GM19463 (cell line): Measurements from ENCODE around the gene COL9A1.
A peak's percentile ranks its signal among the peaks of the same experiment; 100 is the strongest.
"Not testable (repeated sequence)": the region's sequence is repeated elsewhere in the genome, so short reads cannot be mapped to it uniquely, and the experiment has no call there.

Source experiments
- ATAC-seq: cut with Tn5 transposase; IDR thresholded peaks from one replicate; pipeline ENCODE4 v1.9.1; 2021; ENCODE audit warnings: mild to moderate bottlenecking, moderate library complexity; ENCODE audit not compliant: unreplicated experiment

COL9A1 gene

GRCh38 chr6:70303034-70303525, at the start of gene COL9A1:
Gene COL9A1, minus strand, starts transcription at chr6:70303084. Its CDS starts 160 bp downstream, at chr6:70302924.
- ATAC-seq, result no peak

DNA sequence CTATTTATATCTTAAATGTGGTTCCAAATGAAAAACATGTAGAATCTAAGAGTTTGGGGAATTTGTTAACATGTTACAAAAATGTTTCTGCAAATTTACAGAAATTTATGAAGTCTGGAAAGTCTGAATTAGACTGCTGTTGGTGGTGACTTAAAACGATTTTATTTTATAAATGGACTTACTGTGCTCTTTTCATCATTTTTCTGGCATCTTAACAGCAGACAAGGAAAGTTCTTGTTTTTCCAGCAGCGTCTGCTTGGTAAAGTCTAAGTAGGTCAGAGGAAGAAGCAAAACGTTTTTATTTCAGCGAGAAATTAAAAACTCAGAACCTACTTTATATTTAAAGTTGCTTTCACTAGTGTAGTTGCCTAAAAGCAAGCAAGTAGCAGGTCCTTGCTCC, 48.6 kb upstream of the COL9A1 start:
- no peak for ATAC-seq

GRCh38 chr6:70345619-70346018, 42.7 kb upstream of the COL9A1 start:
- ATAC-seq, result no peak

- ATAC-seq, result no peak
These were observed 40.4 kb upstream of the COL9A1 start for GRCh38 chr6:70343313-70343712.

DNA sequence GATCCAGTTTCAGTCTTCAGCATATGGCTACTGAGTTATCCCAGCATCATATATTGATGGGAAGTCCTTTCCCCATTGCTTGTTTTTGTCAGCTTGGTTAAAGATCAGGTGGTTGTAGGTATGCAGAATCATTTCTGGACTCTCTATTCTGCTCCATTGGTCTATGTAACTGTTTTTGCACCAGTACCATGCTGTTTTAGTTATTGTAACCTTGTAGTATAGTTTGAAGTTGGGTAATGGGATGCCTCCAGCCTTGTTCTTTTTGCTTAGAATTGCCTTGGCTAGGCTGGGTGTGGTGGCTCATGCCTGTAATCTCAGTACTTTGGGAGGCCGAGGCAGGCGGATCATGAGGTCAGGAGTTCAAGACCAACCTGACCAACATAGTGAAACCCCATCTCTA, 36.9 kb upstream of the COL9A1 start:
- ATAC-seq, result not testable (repeated sequence)

- ATAC-seq, result no peak
These were observed 35.9 kb upstream of the COL9A1 start for GRCh38 chr6:70338775-70339174.

- no peak for ATAC-seq
These were observed 34.8 kb upstream of the COL9A1 start for GRCh38 chr6:70337743-70338105.

DNA sequence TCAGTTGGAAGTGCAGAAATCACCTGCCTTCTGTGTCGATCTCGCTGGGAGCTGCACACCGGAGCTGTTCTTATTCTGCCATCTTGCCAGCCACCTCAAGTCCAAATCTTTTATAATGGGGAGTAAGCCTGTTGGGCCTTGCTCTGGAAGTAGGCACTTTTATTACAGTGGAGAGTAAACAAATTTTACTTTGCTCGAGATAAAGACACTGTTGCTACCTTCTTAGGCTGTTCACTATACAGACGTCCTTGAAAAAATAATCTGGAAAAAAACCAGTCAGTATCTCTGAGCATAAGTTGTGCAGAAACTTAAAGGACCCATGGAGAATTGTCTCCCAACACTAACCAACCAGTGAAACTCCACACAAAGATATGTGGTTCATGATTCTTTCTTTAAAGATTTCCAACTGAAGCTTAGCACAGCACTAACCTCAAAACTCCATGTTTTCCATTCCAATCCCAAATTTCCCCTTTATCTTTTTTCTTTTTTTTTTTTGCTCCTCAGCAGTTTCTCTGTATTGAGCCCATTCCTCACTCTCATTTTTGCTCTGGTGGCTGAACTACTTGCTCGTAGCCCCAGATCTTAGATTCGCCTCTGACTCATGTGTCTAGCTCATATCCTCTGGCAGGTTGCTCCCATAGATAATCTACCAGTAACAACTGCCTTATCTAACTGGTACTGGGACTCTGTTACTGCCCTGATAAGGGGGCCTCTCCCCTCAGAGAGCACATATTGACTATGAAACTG, 34.3 kb upstream of the COL9A1 start:
- ATAC-seq, result no peak

- no peak for ATAC-seq
These were observed 24.2 kb upstream of the COL9A1 start for GRCh38 chr6:70327036-70327435.

GRCh38 chr6:70325009-70325408, 22.1 kb upstream of the COL9A1 start:
- no peak for ATAC-seq

DNA sequence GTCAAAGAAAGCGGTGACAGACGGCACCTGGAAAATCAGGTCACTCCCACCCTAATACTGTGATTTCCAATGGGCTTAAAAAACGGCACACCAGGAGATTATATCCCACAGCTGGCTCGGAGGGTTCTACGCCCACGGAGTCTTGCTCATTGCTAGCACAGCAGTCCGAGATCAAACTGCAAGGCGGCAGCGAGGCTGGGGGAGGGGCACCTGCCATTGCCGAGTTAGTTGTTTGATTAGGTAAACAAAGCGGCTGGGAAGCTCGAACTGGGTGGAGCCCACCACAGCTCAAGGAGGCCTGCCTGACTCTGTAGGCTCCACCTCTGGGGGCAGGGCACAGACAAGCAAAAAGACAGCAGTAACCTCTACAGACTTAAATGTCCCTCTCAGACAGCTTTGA, 14.9 kb upstream of the COL9A1 start:
- not testable (repeated sequence) for ATAC-seq

- peak; percentile 62 for ATAC-seq
These were observed 12.3 kb upstream of the COL9A1 start for GRCh38 chr6:70315079-70315751.

GRCh38 chr6:70314296-70314695, 11.4 kb upstream of the COL9A1 start:
- ATAC-seq, result no peak

GRCh38 chr6:70312165-70312745, 9.4 kb upstream of the COL9A1 start:
- no peak for ATAC-seq

- no peak for ATAC-seq
These were observed 7.3 kb upstream of the COL9A1 start for GRCh38 chr6:70310063-70310694.

GRCh38 chr6:70309243-70309642, 6.4 kb upstream of the COL9A1 start:
- no peak for ATAC-seq

DNA sequence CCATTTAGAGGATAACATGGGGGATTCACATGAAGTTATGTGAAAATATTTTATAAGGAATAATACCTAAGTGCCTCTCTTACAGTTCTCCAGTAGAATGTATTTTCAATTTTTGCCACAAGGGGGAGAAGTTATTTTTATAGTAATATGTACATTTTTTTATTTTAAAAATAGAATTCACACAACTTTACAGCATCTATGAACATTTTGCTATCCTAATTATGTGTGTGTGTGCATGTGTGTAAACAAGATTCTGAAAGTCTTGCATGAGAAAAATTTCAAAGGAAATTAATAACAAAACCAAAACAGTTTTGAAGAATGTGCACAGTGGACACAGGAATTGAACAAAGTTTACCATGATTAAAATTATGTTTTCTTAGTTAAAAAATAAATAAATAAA, 5.3 kb upstream of the COL9A1 start:
- not testable (repeated sequence) for ATAC-seq

- ATAC-seq, result no peak
These were observed 4.1 kb upstream of the COL9A1 start for GRCh38 chr6:70307008-70307407.

DNA sequence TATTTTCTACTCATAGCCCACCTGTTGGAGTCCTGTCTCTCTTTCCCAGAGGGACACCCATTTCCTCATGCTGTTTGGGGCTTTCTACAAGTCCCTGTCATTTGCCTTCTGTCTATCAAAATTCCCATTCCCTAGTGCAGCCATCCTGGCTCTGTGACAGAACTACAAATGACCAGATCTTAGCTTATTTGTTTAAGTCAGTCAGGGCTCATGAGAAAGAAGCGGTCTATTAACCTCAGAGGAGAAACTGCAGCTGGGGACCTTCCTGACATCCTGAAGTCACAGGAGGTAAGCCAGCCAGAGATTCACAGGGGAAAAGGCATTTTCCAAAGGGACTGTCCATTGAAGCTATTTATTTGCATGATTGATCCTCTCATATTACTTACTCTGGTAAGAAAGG, 1.7 kb upstream of the COL9A1 start:
- ATAC-seq, result no peak

- no peak for ATAC-seq
These were observed 3.4 kb downstream of the COL9A1 start for GRCh38 chr6:70299456-70299855.

GRCh38 chr6:70298068-70298467, 4.8 kb downstream of the COL9A1 start:
- no peak for ATAC-seq

GRCh38 chr6:70292193-70292592, 10.7 kb downstream of the COL9A1 start:
- no peak for ATAC-seq
